HG03442 (cell line): ENCODE results near the gene NOS3.
"Not testable (repeated sequence)": the region's sequence is repeated elsewhere in the genome, so short reads cannot be mapped to it uniquely, and the experiment has no call there.

Experiments
- ATAC-seq: cut with Tn5 transposase; IDR thresholded peaks from one replicate; pipeline ENCODE4 v1.9.1; 2021; ENCODE audit warnings: mild to moderate bottlenecking, moderate library complexity; ENCODE audit not compliant: unreplicated experiment

NOS3 gene

DNA sequence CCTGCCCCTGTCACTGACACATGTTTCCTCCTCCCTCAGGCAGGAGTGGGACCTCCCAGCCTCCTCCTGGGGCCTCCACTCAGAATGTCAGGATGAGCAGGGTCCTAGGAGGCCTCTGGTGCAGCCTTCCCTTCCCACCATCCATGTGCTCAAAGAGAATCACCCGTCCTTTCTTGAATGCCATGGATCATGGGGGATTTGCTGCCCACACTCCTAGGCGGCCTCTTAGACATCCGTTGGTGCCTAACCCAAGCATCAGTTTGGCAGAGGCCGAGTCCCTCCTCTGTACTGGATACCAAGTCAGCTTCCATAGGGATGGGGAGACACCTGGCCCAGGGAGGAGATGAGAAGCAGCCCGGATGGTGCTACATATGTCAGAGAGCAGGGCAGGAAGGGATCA is 7.0 kb downstream of the NOS3 start:
- ATAC-seq: no peak

DNA sequence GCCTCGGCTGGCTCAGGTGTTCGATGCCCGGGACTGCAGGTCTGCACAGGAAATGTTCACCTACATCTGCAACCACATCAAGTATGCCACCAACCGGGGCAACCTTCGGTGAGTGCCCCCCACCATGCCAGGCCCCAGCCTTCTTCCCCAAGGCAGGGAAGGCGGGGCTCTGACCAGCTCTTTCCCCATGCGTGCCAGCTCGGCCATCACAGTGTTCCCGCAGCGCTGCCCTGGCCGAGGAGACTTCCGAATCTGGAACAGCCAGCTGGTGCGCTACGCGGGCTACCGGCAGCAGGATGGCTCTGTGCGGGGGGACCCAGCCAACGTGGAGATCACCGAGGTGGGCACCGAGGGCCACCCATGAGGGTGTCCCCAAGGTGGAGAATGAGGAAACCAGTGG is 7.5 kb downstream of the NOS3 start:
- ATAC-seq: no peak

GRCh38 chr7:150999001-150999400 is 8.2 kb downstream of the NOS3 start:
- no peak for ATAC-seq

DNA sequence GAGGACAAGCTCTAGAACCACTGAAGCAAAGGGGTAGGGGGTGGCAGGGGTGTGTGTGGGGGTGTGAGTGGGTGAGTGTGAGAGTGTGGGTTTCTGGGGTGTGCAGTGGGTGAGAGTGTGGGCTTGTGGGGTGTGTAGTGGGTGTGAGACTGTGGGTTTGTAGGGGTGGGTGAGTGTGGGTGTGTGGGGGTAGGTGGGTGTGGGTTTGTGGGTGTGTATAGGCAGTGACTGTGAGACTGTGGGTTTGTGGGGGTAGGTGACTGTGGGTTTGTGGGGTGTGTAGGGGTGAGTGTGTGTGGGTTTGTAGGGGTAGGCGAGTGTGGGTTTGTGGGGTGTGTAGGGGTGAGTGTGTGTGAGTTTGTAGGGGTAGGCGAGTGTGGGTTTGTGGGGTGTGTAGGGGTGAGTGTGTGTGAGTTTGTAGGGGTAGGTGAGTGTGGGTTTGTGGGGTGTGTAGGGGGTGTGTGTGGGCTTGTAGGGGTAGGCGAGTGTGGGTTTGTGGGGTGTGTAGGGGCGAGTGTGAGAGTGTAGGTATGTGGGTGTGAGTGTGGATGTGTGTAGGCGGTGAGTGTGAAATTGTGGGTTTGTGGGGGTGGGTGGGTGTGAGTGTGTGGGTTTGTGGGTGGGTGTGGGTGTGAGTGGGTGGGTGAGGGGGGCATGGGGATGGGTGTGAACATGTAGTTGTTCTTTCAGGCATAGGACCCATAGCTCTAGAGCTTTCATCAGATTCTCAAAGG is 8.8 kb downstream of the NOS3 start:
- ATAC-seq: no peak

GRCh38 chr7:151000897-151001495 is 10.2 kb downstream of the NOS3 start:
- no peak for ATAC-seq

DNA sequence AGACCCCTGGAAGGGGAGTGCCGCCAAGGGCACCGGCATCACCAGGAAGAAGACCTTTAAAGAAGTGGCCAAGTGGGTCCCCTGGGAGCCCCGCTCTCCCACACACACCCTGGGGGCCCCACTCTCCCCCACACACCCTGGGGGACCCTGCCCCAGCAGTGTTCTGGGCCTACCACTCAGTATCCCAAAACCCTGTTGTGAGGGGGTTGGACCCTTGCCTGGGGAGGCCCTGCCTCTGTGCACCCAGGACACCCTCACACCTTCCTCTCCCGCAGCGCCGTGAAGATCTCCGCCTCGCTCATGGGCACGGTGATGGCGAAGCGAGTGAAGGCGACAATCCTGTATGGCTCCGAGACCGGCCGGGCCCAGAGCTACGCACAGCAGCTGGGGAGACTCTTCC is 10.7 kb downstream of the NOS3 start:
- ATAC-seq: no peak

DNA sequence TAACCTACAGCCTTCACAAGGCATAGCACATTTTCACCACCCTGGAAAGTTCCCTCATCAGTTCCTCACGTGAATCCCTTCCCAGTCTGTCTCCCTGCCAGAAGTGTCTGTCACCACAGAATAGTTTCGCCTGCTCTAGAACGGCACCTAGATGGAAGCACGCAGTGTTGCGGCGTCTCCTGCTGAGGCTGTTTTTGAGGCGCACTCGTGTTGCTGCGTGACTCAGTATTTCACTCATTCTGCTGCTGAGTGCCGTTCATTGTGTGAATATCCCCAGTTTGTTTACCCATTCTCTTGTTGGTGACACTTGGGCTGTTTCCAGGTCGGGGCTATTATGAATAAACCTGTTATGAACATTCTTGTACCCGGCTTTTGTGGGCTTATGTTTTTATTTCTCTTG is 12.8 kb downstream of the NOS3 start:
- ATAC-seq: no peak

GRCh38 chr7:151005566-151005965 is 14.7 kb downstream of the NOS3 start:
- ATAC-seq: no peak

GRCh38 chr7:151006590-151007300 is 15.9 kb downstream of the NOS3 start:
- no peak for ATAC-seq

GRCh38 chr7:151007469-151007898 is 16.7 kb downstream of the NOS3 start:
- no peak for ATAC-seq

- no peak for ATAC-seq
Measured at GRCh38 chr7:151008143-151008510, 17.3 kb downstream of the NOS3 start.

DNA sequence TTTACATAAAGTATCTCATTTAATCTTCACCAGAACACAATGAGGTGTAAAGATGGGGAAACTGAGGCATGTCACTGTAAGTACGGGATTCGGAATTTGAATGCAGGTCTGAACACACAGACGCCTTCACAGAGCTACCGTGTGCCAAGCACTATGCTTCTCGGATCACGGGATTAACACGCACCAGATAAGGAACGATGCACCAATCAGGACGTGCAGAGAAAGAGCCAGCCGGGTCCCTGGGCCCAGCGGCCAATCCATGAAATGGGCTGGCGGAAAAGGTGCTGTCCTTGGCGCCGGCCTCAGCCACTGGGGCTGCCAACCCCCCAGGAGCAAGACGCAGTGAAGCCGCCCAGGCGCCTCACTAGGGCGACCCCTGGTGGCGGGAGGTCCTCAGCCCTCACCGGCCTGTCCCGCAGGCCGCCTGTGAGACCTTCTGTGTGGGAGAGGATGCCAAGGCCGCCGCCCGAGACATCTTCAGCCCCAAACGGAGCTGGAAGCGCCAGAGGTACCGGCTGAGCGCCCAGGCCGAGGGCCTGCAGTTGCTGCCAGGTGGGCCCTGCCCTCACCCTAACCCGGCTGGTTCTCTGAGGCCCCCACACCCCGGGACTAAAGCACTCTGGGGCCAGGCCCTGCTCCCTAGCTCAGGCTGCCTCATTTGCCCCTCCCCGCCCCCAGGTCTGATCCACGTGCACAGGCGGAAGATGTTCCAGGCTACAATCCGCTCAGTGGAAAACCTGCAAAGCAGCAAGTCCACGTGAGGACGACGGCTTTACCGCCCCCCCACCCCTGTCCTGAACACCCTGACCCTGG is 17.9 kb downstream of the NOS3 start:
- peak; percentile 83 for ATAC-seq

DNA sequence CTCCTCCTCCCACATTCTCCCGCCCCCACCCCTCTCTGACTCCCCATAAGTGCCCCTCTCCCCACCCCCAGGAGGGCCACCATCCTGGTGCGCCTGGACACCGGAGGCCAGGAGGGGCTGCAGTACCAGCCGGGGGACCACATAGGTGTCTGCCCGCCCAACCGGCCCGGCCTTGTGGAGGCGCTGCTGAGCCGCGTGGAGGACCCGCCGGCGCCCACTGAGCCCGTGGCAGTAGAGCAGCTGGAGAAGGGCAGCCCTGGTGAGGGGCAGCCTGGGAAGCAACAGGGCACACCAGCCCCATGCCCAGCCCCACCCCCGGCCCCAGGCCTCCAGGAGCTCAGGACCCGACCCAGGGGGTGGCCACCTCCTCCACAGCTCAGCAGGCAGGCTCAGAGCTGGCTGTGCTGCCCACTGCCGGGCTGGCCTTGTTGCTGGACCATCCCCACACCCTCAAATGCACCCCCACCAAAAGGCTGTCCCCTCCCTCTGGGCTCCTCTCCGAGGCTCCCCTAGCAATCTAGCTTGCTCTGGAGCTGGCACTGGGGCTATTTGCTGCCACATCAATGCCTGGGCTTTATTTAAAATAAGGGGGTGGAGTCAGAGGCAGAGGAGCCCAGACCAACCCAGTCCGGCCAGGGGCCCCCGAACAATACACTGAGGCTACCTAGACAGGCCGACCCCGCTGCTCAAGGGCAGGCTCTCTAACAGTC is 18.7 kb downstream of the NOS3 start:
- no peak for ATAC-seq

- no peak for ATAC-seq
Measured at GRCh38 chr7:151010037-151010306, 19.2 kb downstream of the NOS3 start.

DNA sequence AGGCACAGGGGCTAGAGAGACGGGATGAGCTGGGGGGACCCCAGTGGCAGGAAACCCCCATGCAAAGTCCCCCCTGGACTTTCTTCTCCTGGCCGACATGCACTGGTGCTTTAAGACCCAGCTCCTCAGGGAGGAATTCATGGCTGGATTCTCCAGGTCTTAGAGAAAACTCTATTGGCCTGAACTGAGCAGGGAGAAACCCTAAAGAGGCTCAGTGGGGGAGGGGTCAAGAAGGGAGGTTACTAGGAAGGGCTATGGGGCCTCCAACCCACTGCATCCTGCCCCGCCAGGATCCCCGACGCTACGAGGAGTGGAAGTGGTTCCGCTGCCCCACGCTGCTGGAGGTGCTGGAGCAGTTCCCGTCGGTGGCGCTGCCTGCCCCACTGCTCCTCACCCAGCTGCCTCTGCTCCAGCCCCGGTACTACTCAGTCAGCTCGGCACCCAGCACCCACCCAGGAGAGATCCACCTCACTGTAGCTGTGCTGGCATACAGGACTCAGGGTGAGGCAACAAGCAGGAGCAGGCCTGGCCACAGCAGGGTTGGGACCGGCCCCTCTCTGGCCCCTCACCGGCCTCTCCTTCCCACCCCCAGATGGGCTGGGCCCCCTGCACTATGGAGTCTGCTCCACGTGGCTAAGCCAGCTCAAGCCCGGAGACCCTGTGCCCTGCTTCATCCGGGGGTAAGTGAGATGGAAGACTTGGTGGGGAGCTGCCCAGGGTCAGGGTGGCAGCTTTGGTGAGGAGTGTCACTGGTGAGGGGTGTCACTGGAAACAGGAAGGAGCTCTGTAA is 19.7 kb downstream of the NOS3 start:
- ATAC-seq: no peak

DNA sequence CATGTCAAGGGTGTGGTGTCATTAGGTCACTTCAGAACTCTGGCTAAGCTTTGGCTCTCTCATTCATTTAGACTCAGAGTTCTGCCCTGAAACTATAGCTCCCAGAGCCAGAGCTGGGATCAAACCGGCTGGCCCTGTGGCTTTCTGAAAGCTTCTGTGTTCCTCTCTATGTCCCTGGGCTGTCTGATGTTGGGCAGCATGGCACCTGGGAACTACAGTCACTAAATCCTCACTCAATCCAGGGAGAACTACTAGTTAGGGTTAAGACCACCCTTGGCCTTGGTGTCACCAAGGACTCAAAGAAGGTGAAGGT is 20.2 kb downstream of the NOS3 start:
- ATAC-seq: no peak

GRCh38 chr7:151011616-151012015 is 20.8 kb downstream of the NOS3 start:
- ATAC-seq: not testable (repeated sequence)

GRCh38 chr7:151012031-151012692 is 21.3 kb downstream of the NOS3 start:
- ATAC-seq: no peak

- no peak for ATAC-seq
Measured at GRCh38 chr7:151012911-151013347, 22.1 kb downstream of the NOS3 start.

- no peak for ATAC-seq
Measured at GRCh38 chr7:151013356-151013732, 22.5 kb downstream of the NOS3 start.
